ACC112 (cell line): ENCODE results near the gene MYH16.
"Not testable (repeated sequence)": the region's sequence is repeated elsewhere in the genome, so short reads cannot be mapped to it uniquely, and the experiment has no call there.

Experiments
- H2AFZ ChIP-seq: fragments of 200-600 bp; sonication (generic); one replicate; pipeline ENCODE4 v1.6.0; 2017; ENCODE audit warnings: antibody characterized with exemption, low read length; ENCODE audit not compliant: unreplicated experiment
- H3K27ac ChIP-seq: fragments of 200-600 bp; sonication (generic); 2 replicates; pipeline ENCODE4 v1.5.1; 2014; ENCODE audit warnings: low read depth, mild to moderate bottlenecking, antibody characterized with exemption, low read length, moderate library complexity
- H3K27me3 ChIP-seq: fragments of 200-600 bp; sonication (generic); 2 replicates; pipeline ENCODE4 v1.6.1; 2014; ENCODE audit warnings: mild to moderate bottlenecking, antibody characterized with exemption, low read length, moderate library complexity, mixed read lengths; ENCODE audit not compliant: insufficient read depth
- H3K36me3 ChIP-seq: fragments of 200-600 bp; sonication (generic); 2 replicates; pipeline ENCODE4 v1.6.1; 2016; ENCODE audit warnings: mild to moderate bottlenecking, antibody characterized with exemption, low read length, moderate library complexity, mixed read lengths; ENCODE audit not compliant: insufficient read depth
- H3K4me1 ChIP-seq: fragments of 200-600 bp; sonication (generic); one replicate; pipeline ENCODE4 v1.6.1; 2016; ENCODE audit warnings: low read length, mixed read lengths; ENCODE audit not compliant: insufficient read depth, unreplicated experiment, control insufficient read depth
- H3K4me3 ChIP-seq: fragments of 200-600 bp; sonication (generic); 2 replicates; pipeline ENCODE4 v1.5.1; 2014; ENCODE audit warnings: mild to moderate bottlenecking, low read depth, low read length
- H3K79me2 ChIP-seq: fragments of 200-600 bp; sonication (generic); one replicate; pipeline ENCODE4 v1.6.0; 2016; ENCODE audit warnings: low read length; ENCODE audit not compliant: control insufficient read depth, unreplicated experiment, insufficient read depth

The MYH16 gene

GRCh38 chr7:99350641-99351040 is 78.0 kb downstream of the MYH16 start:
- not testable (repeated sequence) for H3K27ac ChIP-seq, H3K27me3 ChIP-seq, H3K4me3 ChIP-seq, H3K4me1 ChIP-seq, H3K79me2 ChIP-seq, H2AFZ ChIP-seq
- H3K36me3 ChIP-seq = peaks cover 27% of the 10 kb centered on the region

- Histone ChIP-seq H3K79me2 (peaks cover 3% of the 10 kb centered on the region), H2AFZ (no peak overlapping the region), H3K27ac (no peak overlapping the region), H3K4me3 (no peak overlapping the region), H3K36me3 (peaks cover 30% of the 10 kb centered on the region), H3K27me3 (no peaks in the 10 kb centered on the region), H3K4me1 (no peaks in the 10 kb centered on the region)
Measured at GRCh38 chr7:99352247-99352646, 79.6 kb downstream of the MYH16 start.

- Histone ChIP-seq H3K27me3 (no peaks in the 10 kb centered on the region), H3K4me1 (no peaks in the 10 kb centered on the region), H3K36me3 (peaks cover 21% of the 10 kb centered on the region), H2AFZ (no peak overlapping the region), H3K27ac (no peak overlapping the region), H3K79me2 (no peaks in the 10 kb centered on the region), H3K4me3 (no peak overlapping the region)
Measured at GRCh38 chr7:99355098-99355497, 82.5 kb downstream of the MYH16 start.

GRCh38 chr7:99357701-99358490 is 85.3 kb downstream of the MYH16 start:
- no peaks in the 10 kb centered on the region for H3K27me3 ChIP-seq
- no peak overlapping the region for H3K27ac ChIP-seq
- H3K79me2 ChIP-seq = no peaks in the 10 kb centered on the region
- no peak overlapping the region for H2AFZ ChIP-seq
- H3K4me1 ChIP-seq = peaks cover 3% of the 10 kb centered on the region
- no peak overlapping the region for H3K4me3 ChIP-seq
- H3K36me3 ChIP-seq = peaks cover 14% of the 10 kb centered on the region

- H3K27ac ChIP-seq, H3K4me1 ChIP-seq, H3K27me3 ChIP-seq, H3K79me2 ChIP-seq, H3K4me3 ChIP-seq, H2AFZ ChIP-seq: not testable (repeated sequence)
- peaks cover 17% of the 10 kb centered on the region for H3K36me3 ChIP-seq
Measured at GRCh38 chr7:99358521-99358920, 85.9 kb downstream of the MYH16 start.

- no peak overlapping the region for H3K4me3 ChIP-seq
- peaks cover 14% of the 10 kb centered on the region for H3K36me3 ChIP-seq
- H3K27ac ChIP-seq = no peak overlapping the region
- H3K79me2 ChIP-seq = no peaks in the 10 kb centered on the region
- no peak overlapping the region for H2AFZ ChIP-seq
- peaks cover 3% of the 10 kb centered on the region for H3K4me1 ChIP-seq
- H3K27me3 ChIP-seq = no peaks in the 10 kb centered on the region
Measured at GRCh38 chr7:99359465-99360154, 87.0 kb downstream of the MYH16 start.
